ENCODE results near the gene POLR3GL.
A peak's percentile ranks its signal among the peaks of the same experiment; 100 is the strongest.

POLR3GL gene

GRCh38 chr1:145951526-145951925 is 13.0 kb upstream of the POLR3GL start:
- no peak for DNase-seq

GRCh38 chr1:145952903-145953302 is 11.6 kb upstream of the POLR3GL start:
- DNase-seq = no peak

- no peak for DNase-seq
Observed at GRCh38 chr1:145953861-145954260, 10.6 kb upstream of the POLR3GL start.

GRCh38 chr1:145955436-145955835 is 9.1 kb upstream of the POLR3GL start:
- no peak for DNase-seq

GRCh38 chr1:145956361-145956760 is 8.1 kb upstream of the POLR3GL start:
- no peak for DNase-seq

- no peak for DNase-seq
Observed at GRCh38 chr1:145956781-145957442, 7.6 kb upstream of the POLR3GL start.

GRCh38 chr1:145957443-145958319 is 6.8 kb upstream of the POLR3GL start, which contains the start of gene LIX1L:
TSS of gene LIX1L (minus strand) at chr1:145958017. CDS start at chr1:145957927, 90 bp downstream.
- DNase-seq = peak; percentile 95

GRCh38 chr1:145958734-145959133 is 5.8 kb upstream of the POLR3GL start:
- no peak for DNase-seq

GRCh38 chr1:145959333-145959732 is 5.2 kb upstream of the POLR3GL start:
- no peak for DNase-seq

- no peak for DNase-seq
Observed at GRCh38 chr1:145959957-145960467, 4.5 kb upstream of the POLR3GL start.

GRCh38 chr1:145960468-145961108 is 3.9 kb upstream of the POLR3GL start:
- DNase-seq = no peak

- no peak for DNase-seq
Observed at GRCh38 chr1:145961109-145961424, 3.4 kb upstream of the POLR3GL start.

- no peak for DNase-seq
Observed at GRCh38 chr1:145961425-145962156, 2.9 kb upstream of the POLR3GL start.

GRCh38 chr1:145962157-145963102 is 2.1 kb upstream of the POLR3GL start:
- DNase-seq = no peak

GRCh38 chr1:145963265-145964019 is 1.0 kb upstream of the POLR3GL start:
- DNase-seq = no peak

GRCh38 chr1:145965119-145965744 is 742 bp downstream of the POLR3GL start:
- no peak for DNase-seq

- no peak for DNase-seq
Observed at GRCh38 chr1:145967288-145967687, 2.8 kb downstream of the POLR3GL start.

GRCh38 chr1:145972580-145972979 is 8.1 kb downstream of the POLR3GL start:
- no peak for DNase-seq

GRCh38 chr1:145974721-145975120 is 10.2 kb downstream of the POLR3GL start:
- DNase-seq = no peak

GRCh38 chr1:145975216-145975615 is 10.7 kb downstream of the POLR3GL start:
- DNase-seq = no peak

Data from NK-92 treated with Interleukin-12 subunit alpha and Interleukin-12 subunit beta, amount 100 ng/mL, for 24 hours (cell line).